ENCODE measurements around the gene PKNOX2. TPM values are rescaled to one million over a fixed set of nuclear protein-coding genes. Genes with fewer than 3 reads are reported as not detected.

PKNOX2 gene
- total RNA-seq, 4 donors from 2014 or later: 1.5 to 8.2 (median 3.6) TPM

DNA sequence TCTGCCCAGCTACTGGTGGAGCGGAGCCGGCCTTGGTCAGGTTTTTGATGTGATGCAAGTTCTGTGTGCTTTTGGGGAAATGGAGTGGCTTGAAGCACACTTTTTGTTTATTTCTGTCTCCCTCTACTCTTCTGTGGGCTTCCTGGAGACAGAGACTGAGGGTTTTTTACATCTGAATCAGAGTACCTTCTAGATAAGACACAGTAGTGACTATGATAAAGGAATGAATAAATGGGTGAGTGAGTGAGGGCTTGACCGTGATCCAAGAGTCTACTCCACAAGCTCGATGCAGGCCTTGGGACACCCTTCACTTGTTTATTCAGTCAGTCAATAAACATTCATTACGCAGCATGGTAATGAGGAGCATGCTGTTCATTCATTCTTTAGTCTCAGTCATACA, 125.7 kb downstream of the PKNOX2 start:
- no peaks in the 10 kb centered on the region for H3K4me1 ChIP-seq
- H3K27ac ChIP-seq: no peak overlapping the region
- H3K9me3 ChIP-seq: no peaks in the 10 kb centered on the region
- no peaks in the 10 kb centered on the region for H3K27me3 ChIP-seq
- 91% methylated on average over 5 of the region's 5 CpGs for WGBS
- TF ChIP-seq POLR2A (IDR thresholded peaks at IDR 0.05) (no peak), EP300 (IDR thresholded peaks at IDR 0.05) (no peak), POLR2AphosphoS5 (IDR thresholded peaks at IDR 0.05) (no peak)
- DNase-seq (ENCODE audit: low spot score in 2 of 2): no peak
- no peaks in the 10 kb centered on the region for H3K36me3 ChIP-seq
- H3K4me3 ChIP-seq: no peak overlapping the region

DNA sequence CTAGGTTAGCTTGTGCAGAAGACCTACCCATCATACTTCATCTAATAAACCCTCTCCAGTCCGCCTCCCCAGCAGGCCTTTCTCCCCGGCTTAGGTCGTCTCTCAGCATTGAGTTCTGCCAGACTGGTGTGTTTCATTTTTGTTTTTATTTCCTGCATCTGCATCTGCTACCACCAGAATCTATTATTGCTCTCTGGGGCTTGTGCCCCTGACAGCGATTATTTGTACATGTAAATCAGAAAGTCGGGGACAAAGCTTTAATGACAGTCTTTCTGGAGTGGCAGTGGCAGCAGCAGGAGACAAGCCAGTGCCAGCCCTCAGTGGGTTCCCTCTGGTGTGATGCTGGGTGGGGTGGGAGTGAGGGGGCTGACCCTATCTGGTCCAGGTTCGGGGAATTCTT, 127.5 kb downstream of the PKNOX2 start:
- Histone ChIP-seq H3K27me3 (no peaks in the 10 kb centered on the region), H3K36me3 (no peaks in the 10 kb centered on the region), H3K9me3 (no peaks in the 10 kb centered on the region), H3K4me3 (no peak overlapping the region), H3K4me1 (no peaks in the 10 kb centered on the region), H3K27ac (no peak overlapping the region)
- WGBS: 89% methylated on average over 6 of the region's 6 CpGs
- TF ChIP-seq, protein P1, sequence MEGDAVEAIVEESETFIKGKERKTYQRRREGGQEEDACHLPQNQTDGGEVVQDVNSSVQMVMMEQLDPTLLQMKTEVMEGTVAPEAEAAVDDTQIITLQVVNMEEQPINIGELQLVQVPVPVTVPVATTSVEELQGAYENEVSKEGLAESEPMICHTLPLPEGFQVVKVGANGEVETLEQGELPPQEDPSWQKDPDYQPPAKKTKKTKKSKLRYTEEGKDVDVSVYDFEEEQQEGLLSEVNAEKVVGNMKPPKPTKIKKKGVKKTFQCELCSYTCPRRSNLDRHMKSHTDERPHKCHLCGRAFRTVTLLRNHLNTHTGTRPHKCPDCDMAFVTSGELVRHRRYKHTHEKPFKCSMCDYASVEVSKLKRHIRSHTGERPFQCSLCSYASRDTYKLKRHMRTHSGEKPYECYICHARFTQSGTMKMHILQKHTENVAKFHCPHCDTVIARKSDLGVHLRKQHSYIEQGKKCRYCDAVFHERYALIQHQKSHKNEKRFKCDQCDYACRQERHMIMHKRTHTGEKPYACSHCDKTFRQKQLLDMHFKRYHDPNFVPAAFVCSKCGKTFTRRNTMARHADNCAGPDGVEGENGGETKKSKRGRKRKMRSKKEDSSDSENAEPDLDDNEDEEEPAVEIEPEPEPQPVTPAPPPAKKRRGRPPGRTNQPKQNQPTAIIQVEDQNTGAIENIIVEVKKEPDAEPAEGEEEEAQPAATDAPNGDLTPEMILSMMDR (IDR thresholded peaks at IDR 0.05): no peak
- TF ChIP-seq EP300 (IDR thresholded peaks at IDR 0.05) (no peak), POLR2AphosphoS5 (IDR thresholded peaks at IDR 0.05) (no peak), POLR2A (IDR thresholded peaks at IDR 0.05) (no peak)
- DNase-seq (ENCODE audit: low spot score in 2 of 2): no peak

DNA sequence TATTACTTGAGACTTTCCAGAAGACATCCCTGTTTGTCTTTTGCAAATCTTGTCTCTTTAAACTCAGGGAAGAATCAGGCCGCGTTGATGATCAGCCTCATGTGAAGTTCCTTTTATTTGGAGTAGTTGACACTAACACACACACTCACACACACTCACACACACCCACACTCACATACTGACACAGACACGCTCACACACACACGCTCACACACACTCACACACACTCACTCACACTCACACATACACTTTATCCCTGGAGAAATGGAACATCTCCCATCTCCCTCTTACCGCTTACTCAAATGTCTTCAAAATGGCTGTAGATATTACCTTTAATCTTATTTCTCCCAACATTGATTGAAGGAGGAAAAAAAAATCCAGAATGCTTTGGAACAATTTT, 129.0 kb downstream of the PKNOX2 start:
- no peak overlapping the region for H3K27ac ChIP-seq
- 82% methylated on average over 5 of the region's 5 CpGs for WGBS
- H3K36me3 ChIP-seq: no peaks in the 10 kb centered on the region
- H3K4me3 ChIP-seq: no peak overlapping the region
- no peaks in the 10 kb centered on the region for H3K4me1 ChIP-seq
- DNase-seq (ENCODE audit: low spot score in 2 of 2): no peak
- TF ChIP-seq EP300 (IDR thresholded peaks at IDR 0.05) (no peak), POLR2AphosphoS5 (IDR thresholded peaks at IDR 0.05) (no peak), POLR2A (IDR thresholded peaks at IDR 0.05) (no peak)
- TF ChIP-seq, protein P1 (IDR thresholded peaks at IDR 0.05): no peak
- H3K27me3 ChIP-seq: no peaks in the 10 kb centered on the region
- no peaks in the 10 kb centered on the region for H3K9me3 ChIP-seq

DNA sequence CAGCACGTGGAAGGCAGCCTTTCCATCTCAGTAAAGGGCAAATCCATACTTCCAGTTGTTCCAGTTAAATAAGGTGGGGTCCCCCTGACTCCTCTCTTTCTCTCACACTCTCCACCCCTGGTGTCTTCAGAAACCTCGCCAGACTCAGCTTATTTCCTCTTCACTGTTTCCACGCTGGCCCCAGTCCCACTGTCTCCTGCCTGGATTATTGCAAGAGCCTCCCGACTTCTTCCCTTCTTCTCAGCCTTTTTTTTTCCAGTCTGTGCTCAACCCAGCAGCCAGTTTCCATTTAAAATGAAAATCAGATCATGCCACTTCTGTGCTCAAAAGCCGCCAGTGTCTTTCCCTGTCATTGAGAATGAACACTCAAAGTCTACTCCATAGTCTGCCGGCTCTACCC, 131.4 kb downstream of the PKNOX2 start:
- no peaks in the 10 kb centered on the region for H3K4me1 ChIP-seq
- no peak for DNase-seq (ENCODE audit: low spot score in 2 of 2)

DNA sequence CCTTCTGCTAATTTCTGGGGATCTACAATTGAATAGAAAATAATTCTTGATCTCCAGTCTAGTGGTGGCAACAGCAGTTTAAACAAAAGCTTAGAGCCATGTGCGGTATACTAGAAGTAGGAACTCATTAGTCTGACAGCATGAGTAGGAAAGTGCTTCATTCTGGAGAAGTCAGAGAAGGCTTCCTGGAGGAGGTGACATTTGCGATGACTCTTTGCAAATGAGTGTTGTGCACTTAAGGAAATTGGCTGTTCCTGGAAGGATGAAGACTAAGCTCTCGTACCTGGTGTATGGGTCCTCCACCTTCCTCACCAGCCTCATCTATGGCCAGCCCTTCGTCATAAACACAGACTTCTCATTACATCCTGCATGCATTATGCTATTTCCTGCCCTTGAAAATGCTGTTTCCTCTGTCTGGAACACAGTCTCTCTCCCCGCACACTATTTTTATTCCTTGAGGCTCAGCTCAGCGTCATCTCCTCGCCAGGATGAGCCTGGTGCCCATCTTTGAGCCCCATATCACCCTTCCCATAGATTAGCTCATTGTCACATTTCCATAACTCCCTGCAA, 132.9 kb downstream of the PKNOX2 start:
- TF ChIP-seq, protein P1 (IDR thresholded peaks at IDR 0.05): no peak
- no peak for TF ChIP-seq EP300 (IDR thresholded peaks at IDR 0.05)
- TF ChIP-seq POLR2AphosphoS5 (IDR thresholded peaks at IDR 0.05): no peak
- no peak for TF ChIP-seq POLR2A (IDR thresholded peaks at IDR 0.05)
- Histone ChIP-seq H3K27ac (no peak overlapping the region), H3K4me1 (no peaks in the 10 kb centered on the region), H3K27me3 (no peaks in the 10 kb centered on the region), H3K9me3 (no peaks in the 10 kb centered on the region), H3K4me3 (no peak overlapping the region), H3K36me3 (no peaks in the 10 kb centered on the region)
- DNase-seq (ENCODE audit: low spot score in 2 of 2): no peak
- WGBS: 83% methylated on average over 7 of the region's 7 CpGs

More for the DNA sequence above, 131.4 kb downstream of the PKNOX2 start:
- Histone ChIP-seq H3K9me3 (no peaks in the 10 kb centered on the region), H3K27ac (no peak overlapping the region), H3K36me3 (no peaks in the 10 kb centered on the region), H3K27me3 (no peaks in the 10 kb centered on the region), H3K4me3 (no peak overlapping the region)
- WGBS: 68% methylated on average over 6 of the region's 6 CpGs
- TF ChIP-seq EP300 (IDR thresholded peaks at IDR 0.05) (no peak), POLR2A (IDR thresholded peaks at IDR 0.05) (no peak), POLR2AphosphoS5 (IDR thresholded peaks at IDR 0.05) (no peak)
- TF ChIP-seq, protein P1 (IDR thresholded peaks at IDR 0.05): no peak

Measured in suprapubic skin (tissue), 4 donors.